CD4-positive, CD25-positive, alpha-beta regulatory T cell (primary cell): ENCODE data around the gene KCNN1. TPM values are rescaled to one million over a fixed set of nuclear protein-coding genes. Genes with fewer than 3 reads are reported as not detected.

ENCODE experiments used
- ATAC-seq, 2 donors: fragments of 150-1000 bp; cut with Tn5 transposase; one replicate each; pipeline ENCODE4 v1.10.0; 2021; ENCODE audit warnings: low read depth in 2 of 2, moderate number of reproducible peaks in 2 of 2, moderate library complexity in 1 of 2
- DNase-seq, 3 donors: peaks; one replicate each; pipeline versions ENCODE4 v3.0.0 to v3.0.0-alpha.2; 2012 to 2022; ENCODE audit warnings: mixed read lengths in 1 of 3
- H3K27ac ChIP-seq: one replicate; pipeline ENCODE4 v1.7.0; 2013; ENCODE audit warnings: mild to moderate bottlenecking, low read length; ENCODE audit not compliant: insufficient read depth, poor library complexity, severe bottlenecking
- H3K27me3 ChIP-seq: one replicate; pipeline ENCODE4 v1.7.0; 2013; ENCODE audit warnings: low read length; ENCODE audit not compliant: control insufficient read depth, insufficient read depth
- H3K36me3 ChIP-seq: one replicate; pipeline ENCODE4 v1.7.0; 2013; ENCODE audit warnings: mild to moderate bottlenecking, low read length, moderate library complexity; ENCODE audit not compliant: control insufficient read depth, insufficient read depth
- H3K4me1 ChIP-seq: 2 replicates; pipeline ENCODE4 v1.7.0; 2013; ENCODE audit warnings: mild to moderate bottlenecking, low read length; ENCODE audit not compliant: insufficient read depth, control insufficient read depth, poor library complexity, severe bottlenecking
- H3K4me3 ChIP-seq: one replicate; pipeline ENCODE4 v1.7.0; 2013; ENCODE audit warnings: low read depth, mild to moderate bottlenecking, low read length, moderate library complexity
- H3K9me3 ChIP-seq, 2 experiments: 1 replicate in 1 of 2; 2 replicates in 1 of 2; pipeline ENCODE4 v1.7.0; 2013; ENCODE audit warnings: low read length in 2 of 2, mild to moderate bottlenecking in 1 of 2, moderate library complexity in 1 of 2; ENCODE audit not compliant: control insufficient read depth in 2 of 2
- H3K27ac Mint-ChIP-seq, 3 donors: one replicate each; pipeline ENCODE4 v1.8.0; 2020 to 2022; ENCODE audit warnings: mild to moderate bottlenecking in 3 of 3, mixed read lengths in 3 of 3, moderate library complexity in 2 of 3
- H3K27me3 Mint-ChIP-seq: one replicate; pipeline ENCODE4 v1.8.0; 2022; ENCODE audit warnings: mild to moderate bottlenecking, mixed read lengths
- H3K36me3 Mint-ChIP-seq: one replicate; pipeline ENCODE4 v1.8.0; 2020; ENCODE audit warnings: mixed read lengths
- H3K4me1 Mint-ChIP-seq, 4 donors: one replicate each; pipeline ENCODE4 v1.8.0; 2020 to 2022; ENCODE audit warnings: mixed read lengths in 4 of 4, mild to moderate bottlenecking in 1 of 4
- H3K4me3 Mint-ChIP-seq, 4 donors: one replicate each; pipeline ENCODE4 v1.8.0; 2020 to 2022; ENCODE audit warnings: mild to moderate bottlenecking in 4 of 4, mixed read lengths in 4 of 4, moderate library complexity in 3 of 4
- H3K9me3 Mint-ChIP-seq, 7 donors: one replicate each; pipeline ENCODE4 v1.8.0; 2020 to 2022; ENCODE audit warnings: mixed read lengths in 7 of 7, mild to moderate bottlenecking in 3 of 7, moderate library complexity in 2 of 7
- polyA plus RNA-seq, 4 donors: library from polyadenylated mRNA; unstranded; fragments of 300-500 nt; fragmentation: Illumina TruSeq; gene quantifications; one replicate each; pipeline ENCODE4 v1.2.3, GENCODE V29; 2021
- total RNA-seq: library from RNA; stranded (reverse); gene quantifications from one replicate; pipeline ENCODE4 v1.2.3, GENCODE V29; 2022

Gene KCNN1
- total and polyA plus RNA-seq, 5 donors from 2014 or later, result not detected

DNA sequence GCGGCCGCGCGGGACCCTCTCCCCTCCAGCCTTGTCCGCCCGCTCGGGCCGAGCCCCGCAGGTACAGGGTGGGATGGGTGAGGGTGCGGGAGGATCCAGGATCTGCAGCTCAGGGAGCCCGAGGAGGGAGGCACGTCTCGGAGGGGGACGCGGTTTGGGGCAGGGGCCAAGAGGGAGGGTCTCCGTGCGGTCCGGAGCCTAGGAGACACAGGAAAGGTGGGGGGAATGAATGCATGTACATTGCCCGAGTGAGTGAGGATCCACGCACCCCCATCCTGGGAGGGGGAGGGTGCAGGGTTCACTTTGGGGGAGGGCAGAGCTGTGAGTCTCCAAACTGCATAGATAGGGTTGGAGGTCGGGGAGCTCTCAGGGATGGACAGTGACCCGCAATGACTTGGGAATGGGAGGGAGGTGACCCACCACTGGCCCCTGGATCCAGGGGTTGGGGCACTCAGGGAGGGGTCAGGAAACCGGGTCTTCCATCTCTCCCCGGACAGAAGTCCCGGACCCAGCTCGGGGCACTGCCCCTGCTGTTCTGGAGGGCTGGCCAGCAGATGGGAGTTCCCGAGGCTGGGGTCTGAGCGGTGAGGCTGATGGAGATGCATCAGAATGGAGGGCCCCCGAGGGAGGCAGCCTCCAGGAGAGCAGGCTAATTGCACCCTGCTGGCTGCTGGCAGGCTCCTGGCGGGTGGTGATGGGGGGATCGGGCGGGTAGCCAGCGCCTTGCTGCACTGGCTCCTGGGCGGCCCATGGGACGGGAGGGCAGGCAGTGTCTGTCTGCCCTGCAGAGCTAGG, 547 bp downstream of the KCNN1 start:
- H3K36me3 Mint-ChIP-seq, result no peaks in the 10 kb centered on the region
- peaks cover 0 to 12% (median 3%) of the 10 kb centered on the region in 4 donors for H3K4me1 Mint-ChIP-seq
- H3K27me3 ChIP-seq, result peaks cover 6% of the 10 kb centered on the region
- H3K27me3 Mint-ChIP-seq, result peaks cover 52% of the 10 kb centered on the region
- peaks cover 0 to 2% (median 0%) of the 10 kb centered on the region in 7 donors for H3K9me3 Mint-ChIP-seq
- no peak overlapping the region for H3K4me3 ChIP-seq
- H3K27ac Mint-ChIP-seq, result peak overlapping the region in 1 of 3 donors; percentile 52
- H3K9me3 ChIP-seq, result no peaks in the 10 kb centered on the region
- H3K36me3 ChIP-seq, result no peaks in the 10 kb centered on the region
- DNase-seq (no peak), ATAC-seq (no peak)
- H3K4me3 Mint-ChIP-seq, result peak overlapping the region in 2 of 4 donors; percentile 56 to 70
- H3K4me1 ChIP-seq, result no peaks in the 10 kb centered on the region
- H3K27ac ChIP-seq, result no peak overlapping the region

DNA sequence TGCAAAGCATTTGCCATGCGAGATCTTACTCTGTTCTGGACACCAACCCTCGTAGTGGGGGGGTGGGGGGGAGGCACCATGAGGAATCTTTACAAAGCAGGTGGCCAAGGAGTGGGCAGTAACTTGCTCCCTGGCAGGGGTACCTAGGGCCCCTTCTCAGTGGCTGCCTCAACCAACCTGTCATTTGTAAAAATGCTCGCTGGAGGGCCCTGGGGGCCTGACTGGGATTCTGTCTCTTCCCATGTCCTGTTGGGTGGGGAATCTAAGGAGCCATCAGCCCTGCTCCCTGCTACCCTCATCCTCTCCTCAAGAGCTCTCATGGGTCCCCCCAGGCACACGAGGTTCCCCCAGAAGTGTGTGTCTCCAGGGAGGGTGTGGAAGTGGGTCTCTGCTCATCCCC, 1.5 kb downstream of the KCNN1 start:
- Histone ChIP-seq H3K4me1 (no peaks in the 10 kb centered on the region), H3K9me3 (no peaks in the 10 kb centered on the region), H3K36me3 (no peaks in the 10 kb centered on the region), H3K27me3 (peaks cover 6% of the 10 kb centered on the region), H3K27ac (no peak overlapping the region), H3K4me3 (no peak overlapping the region)
- Mint-ChIP-seq H3K9me3 (peaks cover 0 to 2% (median 0%) of the 10 kb centered on the region in 7 donors), H3K36me3 (no peaks in the 10 kb centered on the region), H3K4me1 (peaks cover 0 to 12% (median 3%) of the 10 kb centered on the region in 4 donors), H3K4me3 (no peak overlapping the region), H3K27me3 (peaks cover 52% of the 10 kb centered on the region), H3K27ac (no peak overlapping the region)
- no peak for ATAC-seq
- DNase-seq, result no peak

DNA sequence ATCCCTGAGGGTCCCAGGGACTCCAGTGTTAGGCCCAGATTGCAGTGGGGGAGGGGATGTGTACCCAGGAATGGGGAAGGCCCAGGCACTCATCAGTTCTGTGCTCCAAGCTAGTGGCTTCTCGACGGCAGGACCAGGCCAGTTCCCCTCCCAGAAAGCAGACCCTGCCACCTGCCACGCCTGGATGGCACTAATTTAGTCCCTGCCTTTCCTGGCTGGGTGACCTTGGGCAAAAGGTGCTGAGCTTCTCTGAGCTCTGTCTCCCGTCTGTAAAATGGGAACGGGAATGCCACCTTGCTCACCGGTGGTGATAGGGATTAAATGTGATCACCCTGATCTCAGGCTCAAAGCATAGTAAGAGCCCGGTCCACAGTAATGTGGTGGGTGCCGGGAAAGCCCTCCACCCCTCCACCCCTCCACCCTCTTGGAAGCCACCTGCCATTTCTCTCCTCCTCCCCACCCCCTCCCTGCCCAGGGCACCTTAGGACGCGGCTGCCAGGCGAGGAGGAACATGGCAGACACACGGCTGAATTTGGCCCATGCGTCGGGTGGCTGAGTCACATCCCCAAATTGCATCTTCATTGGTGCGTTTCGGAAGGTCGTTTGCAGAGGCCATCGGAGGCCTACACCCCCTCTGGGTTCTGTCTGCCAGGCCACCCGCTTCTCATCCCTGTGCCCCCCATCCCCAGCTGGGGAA, 2.3 kb downstream of the KCNN1 start:
- H3K27me3 ChIP-seq, result peaks cover 3% of the 10 kb centered on the region
- H3K9me3 Mint-ChIP-seq, result peaks cover 0 to 2% (median 0%) of the 10 kb centered on the region in 7 donors
- H3K36me3 Mint-ChIP-seq, result no peaks in the 10 kb centered on the region
- peaks cover 44% of the 10 kb centered on the region for H3K27me3 Mint-ChIP-seq
- no peaks in the 10 kb centered on the region for H3K36me3 ChIP-seq
- ATAC-seq, result no peak
- no peaks in the 10 kb centered on the region for H3K9me3 ChIP-seq
- peaks cover 0 to 12% (median 3%) of the 10 kb centered on the region in 4 donors for H3K4me1 Mint-ChIP-seq
- no peaks in the 10 kb centered on the region for H3K4me1 ChIP-seq
- H3K27ac Mint-ChIP-seq, result no peak overlapping the region
- DNase-seq, result no peak
- peak overlapping the region in 1 of 4 donors; percentile 71 for H3K4me3 Mint-ChIP-seq
- no peak overlapping the region for H3K27ac ChIP-seq
- H3K4me3 ChIP-seq, result no peak overlapping the region

DNA sequence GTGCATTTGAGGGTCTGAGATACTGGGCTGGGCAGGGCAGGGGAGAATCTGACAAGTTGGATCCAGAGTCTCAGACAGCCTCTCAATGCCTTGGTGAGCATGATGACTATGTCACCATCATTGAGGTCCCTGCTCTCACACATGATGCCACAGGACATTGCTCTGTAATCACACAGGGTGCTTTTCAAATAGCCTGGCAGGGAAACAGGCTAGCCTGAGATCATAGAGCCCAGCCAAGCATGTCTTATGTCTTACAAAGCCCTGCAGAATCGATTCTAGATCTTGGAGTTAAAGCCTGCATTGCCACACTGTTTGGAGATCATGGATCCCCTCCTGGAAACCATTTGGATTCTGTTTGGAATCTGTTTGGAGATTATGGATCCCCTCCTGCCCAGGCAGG, 5.3 kb downstream of the KCNN1 start:
- Mint-ChIP-seq H3K36me3 (no peaks in the 10 kb centered on the region), H3K9me3 (peaks cover 0 to 1% (median 0%) of the 10 kb centered on the region in 7 donors), H3K27me3 (peaks cover 22% of the 10 kb centered on the region), H3K4me3 (no peak overlapping the region), H3K27ac (no peak overlapping the region), H3K4me1 (peaks cover 0 to 5% (median under 1%) of the 10 kb centered on the region in 4 donors)
- no peaks in the 10 kb centered on the region for H3K36me3 ChIP-seq
- H3K4me3 ChIP-seq, result no peak overlapping the region
- H3K27ac ChIP-seq, result no peak overlapping the region
- DNase-seq, result no peak
- peaks cover 2% of the 10 kb centered on the region for H3K27me3 ChIP-seq
- no peaks in the 10 kb centered on the region for H3K9me3 ChIP-seq
- no peak for ATAC-seq
- H3K4me1 ChIP-seq, result no peaks in the 10 kb centered on the region

DNA sequence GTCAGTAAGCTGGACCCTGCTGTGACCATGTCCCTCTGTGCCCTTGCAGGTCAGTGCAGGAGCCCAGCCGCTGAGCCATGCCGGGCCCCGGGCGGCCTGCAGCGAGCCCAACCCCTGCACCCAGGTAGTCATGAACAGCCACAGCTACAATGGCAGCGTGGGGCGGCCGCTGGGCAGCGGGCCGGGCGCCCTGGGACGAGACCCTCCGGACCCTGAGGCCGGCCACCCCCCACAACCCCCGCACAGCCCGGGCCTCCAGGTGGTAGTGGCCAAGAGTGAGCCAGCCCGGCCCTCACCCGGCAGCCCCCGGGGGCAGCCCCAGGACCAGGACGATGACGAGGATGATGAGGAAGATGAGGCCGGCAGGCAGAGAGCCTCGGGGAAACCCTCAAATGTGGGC, 6.9 kb downstream of the KCNN1 start:
- no peaks in the 10 kb centered on the region for H3K4me1 ChIP-seq
- H3K27ac ChIP-seq, result no peak overlapping the region
- ATAC-seq, result no peak
- H3K4me3 Mint-ChIP-seq, result no peak overlapping the region
- DNase-seq, result no peak
- H3K9me3 Mint-ChIP-seq, result peaks cover 0 to 2% (median 0%) of the 10 kb centered on the region in 7 donors
- H3K36me3 ChIP-seq, result no peaks in the 10 kb centered on the region
- H3K4me3 ChIP-seq, result no peak overlapping the region
- no peaks in the 10 kb centered on the region for H3K36me3 Mint-ChIP-seq
- H3K27me3 ChIP-seq, result no peaks in the 10 kb centered on the region
- peaks cover 19% of the 10 kb centered on the region for H3K27me3 Mint-ChIP-seq
- H3K4me1 Mint-ChIP-seq, result peaks cover 0 to 4% (median 0%) of the 10 kb centered on the region in 4 donors
- H3K9me3 ChIP-seq, result no peaks in the 10 kb centered on the region
- H3K27ac Mint-ChIP-seq, result no peak overlapping the region

DNA sequence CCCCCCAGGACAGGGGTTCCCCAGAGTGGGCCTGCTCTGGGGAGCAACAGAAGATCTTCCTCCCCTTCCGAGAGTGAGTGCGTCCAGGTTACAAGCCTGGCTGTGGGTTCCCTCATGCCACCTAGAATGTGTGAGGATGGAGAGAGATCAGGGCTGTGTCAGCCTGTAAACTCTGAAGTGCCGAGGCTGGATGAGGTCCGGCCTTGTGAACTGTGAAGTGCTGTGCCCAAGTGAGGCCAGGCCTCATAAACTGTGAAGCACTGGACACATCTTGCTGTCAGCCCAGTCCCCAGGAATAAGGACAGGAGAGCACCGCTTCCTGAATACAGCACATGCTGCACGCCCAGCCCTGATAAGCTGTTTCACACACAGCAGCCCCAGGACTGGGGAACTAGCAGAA, 7.6 kb downstream of the KCNN1 start:
- peaks cover 15% of the 10 kb centered on the region for H3K27me3 Mint-ChIP-seq
- no peaks in the 10 kb centered on the region for H3K36me3 Mint-ChIP-seq
- Histone ChIP-seq H3K36me3 (no peaks in the 10 kb centered on the region), H3K4me1 (no peaks in the 10 kb centered on the region), H3K4me3 (no peak overlapping the region), H3K9me3 (no peaks in the 10 kb centered on the region), H3K27me3 (no peaks in the 10 kb centered on the region), H3K27ac (no peak overlapping the region)
- DNase-seq (no peak), ATAC-seq (no peak)
- H3K4me3 Mint-ChIP-seq, result no peak overlapping the region
- H3K27ac Mint-ChIP-seq, result no peak overlapping the region
- H3K9me3 Mint-ChIP-seq, result peaks cover 0 to 2% (median 0%) of the 10 kb centered on the region in 7 donors
- H3K4me1 Mint-ChIP-seq, result peaks cover 0 to 4% (median 1%) of the 10 kb centered on the region in 4 donors

DNA sequence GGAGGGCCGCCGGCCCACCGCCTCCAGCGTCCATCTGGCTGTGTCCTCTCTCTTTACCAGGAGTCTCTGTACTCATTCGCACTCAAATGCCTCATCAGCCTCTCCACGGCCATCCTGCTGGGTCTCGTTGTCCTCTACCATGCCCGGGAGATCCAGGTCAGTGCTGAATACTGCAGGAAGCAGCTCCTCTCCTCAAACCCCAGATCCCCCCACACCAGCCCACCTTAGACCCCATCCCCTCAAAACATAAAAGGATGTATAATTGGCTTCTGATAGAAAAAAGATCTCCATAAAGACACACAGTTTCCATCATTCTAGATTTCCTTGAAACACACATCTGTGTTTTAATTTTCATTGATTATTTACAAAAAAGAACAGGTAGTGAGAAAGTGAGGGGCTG, 8.1 kb downstream of the KCNN1 start:
- H3K4me1 ChIP-seq, result no peaks in the 10 kb centered on the region
- no peaks in the 10 kb centered on the region for H3K36me3 Mint-ChIP-seq
- DNase-seq, result no peak
- H3K36me3 ChIP-seq, result no peaks in the 10 kb centered on the region
- no peak overlapping the region for H3K4me3 ChIP-seq
- no peak overlapping the region for H3K27ac Mint-ChIP-seq
- H3K27ac ChIP-seq, result no peak overlapping the region
- H3K9me3 Mint-ChIP-seq, result peaks cover 0 to 2% (median 0%) of the 10 kb centered on the region in 7 donors
- H3K27me3 ChIP-seq, result no peaks in the 10 kb centered on the region
- H3K9me3 ChIP-seq, result no peaks in the 10 kb centered on the region
- H3K4me1 Mint-ChIP-seq, result peaks cover 0 to 4% (median 3%) of the 10 kb centered on the region in 4 donors
- ATAC-seq, result no peak
- no peak overlapping the region for H3K4me3 Mint-ChIP-seq
- peaks cover 11% of the 10 kb centered on the region for H3K27me3 Mint-ChIP-seq
